HepG2 (cell line): Measurements from ENCODE around the gene TAGLN. TPM values are rescaled to one million over a fixed set of nuclear protein-coding genes. Genes with fewer than 3 reads are reported as not detected.

Experiments used
- AGO1 ChIP-seq: fragments of 200-400 bp; formaldehyde crosslinking; IDR thresholded peaks from 2 replicates; pipeline ENCODE4 v1.6.1; 2017; ENCODE audit warnings: mild to moderate bottlenecking, low read depth, low read length, moderate library complexity; ENCODE audit not compliant: poor library complexity, severe bottlenecking
- AHR ChIP-seq: IDR thresholded peaks from 2 replicates; pipeline ENCODE4 v1.6.1; 2018; ENCODE audit warnings: missing genetic modification reagents, missing compliant biosample characterization
- CENPT ChIP-seq: sonication (generic); formaldehyde crosslinking; IDR thresholded peaks from 2 replicates; pipeline ENCODE4 v1.8.0; 2022; ENCODE audit warnings: low read depth, mild to moderate bottlenecking, moderate library complexity, missing genetic modification reagents
- CHCHD3 ChIP-seq: sonication (generic); formaldehyde crosslinking; IDR thresholded peaks from 2 replicates; pipeline ENCODE4 v1.8.0; 2022; ENCODE audit warnings: mild to moderate bottlenecking, missing genetic modification reagents, moderate library complexity
- DR1 ChIP-seq: sonication (generic); formaldehyde crosslinking; IDR thresholded peaks from 2 replicates; pipeline ENCODE4 v1.8.0; 2021; ENCODE audit warnings: mild to moderate bottlenecking, missing genetic modification reagents, inconsistent platforms
- GATAD2A ChIP-seq: IDR thresholded peaks from 2 replicates; pipeline ENCODE4 v1.6.1; 2016
- HMGXB4 ChIP-seq, 2 experiments: sonication (generic) in 1 of 2; formaldehyde crosslinking in 1 of 2; IDR thresholded peaks; 2 replicates each; pipeline versions ENCODE4 v1.4.0 to v1.6.1; 2018 to 2020; ENCODE audit warnings: missing genetic modification reagents in 2 of 2, borderline replicate concordance in 1 of 2, low read depth in 1 of 2, mild to moderate bottlenecking in 1 of 2, missing biosample characterization in 1 of 2
- KDM2A ChIP-seq: sonication (generic); formaldehyde crosslinking; IDR thresholded peaks from 2 replicates; pipeline ENCODE4 v1.4.0; 2020; ENCODE audit warnings: low read depth, missing genetic modification reagents, borderline replicate concordance
- SIN3B ChIP-seq: fragments of 150-350 bp; IDR thresholded peaks from 2 replicates; pipeline ENCODE4 v1.6.1; 2014; ENCODE audit warnings: low read length
- SUZ12 ChIP-seq: fragments of 150-350 bp; IDR thresholded peaks from 2 replicates; pipeline ENCODE4 v1.6.1; 2014; ENCODE audit warnings: low read depth, low read length
- ZGPAT ChIP-seq: IDR thresholded peaks from 2 replicates; pipeline ENCODE4 v1.6.1; 2016; ENCODE audit warnings: mild to moderate bottlenecking
- ZMAT3 ChIP-seq: sonication (generic); formaldehyde crosslinking; conservative IDR thresholded peaks from 2 replicates; pipeline ENCODE4 v1.7.0; 2021; ENCODE audit warnings: missing genetic modification reagents
- ZNF136 ChIP-seq: sonication (generic); formaldehyde crosslinking; IDR thresholded peaks from 2 replicates; pipeline ENCODE4 v1.8.1; 2022; ENCODE audit warnings: low read depth, mild to moderate bottlenecking, moderate library complexity, missing genetic modification reagents
- ZNF263 ChIP-seq: sonication (generic); formaldehyde crosslinking; IDR thresholded peaks from 2 replicates; pipeline ENCODE4 v1.4.0; 2020; ENCODE audit warnings: missing genetic modification reagents
- ZNF331 ChIP-seq: sonication (generic); formaldehyde crosslinking; IDR thresholded peaks from 2 replicates; pipeline ENCODE4 v1.4.0; 2020; ENCODE audit warnings: missing genetic modification reagents
- ZNF616 ChIP-seq: sonication (generic); formaldehyde crosslinking; IDR thresholded peaks from 2 replicates; pipeline ENCODE4 v1.5.0; 2020; ENCODE audit warnings: low read depth, mild to moderate bottlenecking, missing genetic modification reagents
- ZNF674 ChIP-seq: sonication (generic); formaldehyde crosslinking; IDR thresholded peaks from 2 replicates; pipeline ENCODE4 v1.5.0; 2020; ENCODE audit warnings: low read depth, mild to moderate bottlenecking, missing genetic modification reagents
- ZNF878 ChIP-seq: sonication (generic); formaldehyde crosslinking; IDR thresholded peaks from 2 replicates; pipeline ENCODE4 v1.8.1; 2023; ENCODE audit warnings: mild to moderate bottlenecking, missing genetic modification reagents, moderate library complexity
- polyA plus RNA-seq, 8 experiments: library from polyadenylated mRNA; depleted of rRNA in 3 of 8; stranded (reverse) in 7 of 8; unstranded in 1 of 8; fragments of >200 nt; fragmentation: Illumina TruSeq in 4 of 8; extraction: Trizol in 4 of 8; gene quantifications; 2 replicates each; pipeline versions ENCODE4 v1.2.1 to v1.2.3, GENCODE V29; 2011 to 2016; ENCODE audit warnings: low read depth in 4 of 8, missing spikeins in 1 of 8, mixed read lengths in 1 of 8; ENCODE audit not compliant: insufficient read depth in 1 of 8
- total RNA-seq, 5 experiments: library from RNA; depleted of rRNA; stranded (reverse); fragments of >200 nt; fragmentation: Illumina TruSeq; extraction: Trizol; gene quantifications; 2 replicates each; pipeline ENCODE4 v1.2.3, GENCODE V29; 2016; ENCODE audit warnings: low read depth in 1 of 5
- TF ChIP-seq, protein P1 (sequence below): sonication (generic); formaldehyde crosslinking; IDR thresholded peaks from 2 replicates; pipeline ENCODE4 v1.8.0; 2022; ENCODE audit warnings: missing genetic modification reagents, mild to moderate bottlenecking, inconsistent platforms, borderline replicate concordance
- TF ChIP-seq, protein P2 (sequence below): sonication (generic); formaldehyde crosslinking; IDR thresholded peaks from 2 replicates; pipeline ENCODE4 v1.4.0; 2020; ENCODE audit warnings: missing genetic modification reagents
- TF ChIP-seq, protein P3 (sequence below): sonication (generic); formaldehyde crosslinking; IDR thresholded peaks from 2 replicates; pipeline ENCODE4 v1.5.0; 2020; ENCODE audit warnings: mild to moderate bottlenecking, missing genetic modification reagents

TAGLN gene
- total and polyA plus RNA-seq, 2 of the 13 experiments (the other 11 are each of a cell fraction or from before 2014, with no cell fraction given) = 12.6 to 75.4 TPM

GRCh38 chr11:117178210-117179034 lies 20.7 kb upstream of the TAGLN start, which contains the start of gene SIDT2 (continued):
- TF ChIP-seq HMGXB4 (CRISPR knock-in tag; IDR thresholded peaks at IDR 0.05; ENCODE audit: borderline replicate concordance in 1 of 2, low read depth in 1 of 2) (0 out of 4 replicates have a peak, but pooled peaks of 1 of the 2 experiments have one; percentile 25), AGO1 (no peak), ZMAT3 (CRISPR knock-in tag) (0 out of 2 replicates have a peak, but pooled peaks have one; percentile 31), ZGPAT (CRISPR knock-in tag) (peak; percentile 61; the same call in 1 of the 2 replicates), ZNF136 (CRISPR knock-in tag) (no peak), AHR (CRISPR knock-in tag) (no peak; the same call in 1 of the 2 replicates), CENPT (no peak), CHCHD3 (no peak), KDM2A (peak; percentile 73; the same call in 1 of the 2 replicates), GATAD2A (no peak), SUZ12 (no peak), ZNF331 (peak; percentile 41; the same call in 1 of the 2 replicates), ZNF878 (CRISPR knock-in tag) (no peak), ZNF616 (CRISPR knock-in tag) (no peak; the same call in 1 of the 2 replicates), ZNF674 (CRISPR knock-in tag) (no peak), SIN3B (0 out of 2 replicates have a peak, but pooled peaks have one; percentile 28), DR1 (CRISPR knock-in tag) (peak; percentile 24; the same call in 1 of the 2 replicates), ZNF263 (no peak)
- TF ChIP-seq, protein P1, sequence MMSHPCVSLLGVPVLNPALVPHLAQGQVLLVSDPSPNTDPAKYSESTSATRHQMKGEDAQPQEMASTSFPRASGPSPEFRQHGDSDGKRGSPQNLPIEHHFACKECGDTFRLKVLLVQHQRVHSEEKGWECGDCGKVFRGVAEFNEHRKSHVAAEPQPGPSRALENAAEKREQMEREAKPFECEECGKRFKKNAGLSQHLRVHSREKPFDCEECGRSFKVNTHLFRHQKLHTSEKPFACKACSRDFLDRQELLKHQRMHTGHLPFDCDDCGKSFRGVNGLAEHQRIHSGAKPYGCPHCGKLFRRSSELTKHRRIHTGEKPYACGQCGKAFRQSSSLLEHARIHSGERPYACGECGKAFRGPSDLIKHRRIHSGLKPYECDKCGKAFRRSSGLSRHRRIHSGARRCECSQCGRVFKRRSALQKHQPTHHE = 0 out of 2 replicates have a peak, but pooled peaks have one; percentile 39
- TF ChIP-seq, protein P2, sequence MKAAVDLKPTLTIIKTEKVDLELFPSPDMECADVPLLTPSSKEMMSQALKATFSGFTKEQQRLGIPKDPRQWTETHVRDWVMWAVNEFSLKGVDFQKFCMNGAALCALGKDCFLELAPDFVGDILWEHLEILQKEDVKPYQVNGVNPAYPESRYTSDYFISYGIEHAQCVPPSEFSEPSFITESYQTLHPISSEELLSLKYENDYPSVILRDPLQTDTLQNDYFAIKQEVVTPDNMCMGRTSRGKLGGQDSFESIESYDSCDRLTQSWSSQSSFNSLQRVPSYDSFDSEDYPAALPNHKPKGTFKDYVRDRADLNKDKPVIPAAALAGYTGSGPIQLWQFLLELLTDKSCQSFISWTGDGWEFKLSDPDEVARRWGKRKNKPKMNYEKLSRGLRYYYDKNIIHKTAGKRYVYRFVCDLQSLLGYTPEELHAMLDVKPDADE (CRISPR knock-in tag) = no peak; the same call in 1 of the 2 replicates
- TF ChIP-seq, protein P3, sequence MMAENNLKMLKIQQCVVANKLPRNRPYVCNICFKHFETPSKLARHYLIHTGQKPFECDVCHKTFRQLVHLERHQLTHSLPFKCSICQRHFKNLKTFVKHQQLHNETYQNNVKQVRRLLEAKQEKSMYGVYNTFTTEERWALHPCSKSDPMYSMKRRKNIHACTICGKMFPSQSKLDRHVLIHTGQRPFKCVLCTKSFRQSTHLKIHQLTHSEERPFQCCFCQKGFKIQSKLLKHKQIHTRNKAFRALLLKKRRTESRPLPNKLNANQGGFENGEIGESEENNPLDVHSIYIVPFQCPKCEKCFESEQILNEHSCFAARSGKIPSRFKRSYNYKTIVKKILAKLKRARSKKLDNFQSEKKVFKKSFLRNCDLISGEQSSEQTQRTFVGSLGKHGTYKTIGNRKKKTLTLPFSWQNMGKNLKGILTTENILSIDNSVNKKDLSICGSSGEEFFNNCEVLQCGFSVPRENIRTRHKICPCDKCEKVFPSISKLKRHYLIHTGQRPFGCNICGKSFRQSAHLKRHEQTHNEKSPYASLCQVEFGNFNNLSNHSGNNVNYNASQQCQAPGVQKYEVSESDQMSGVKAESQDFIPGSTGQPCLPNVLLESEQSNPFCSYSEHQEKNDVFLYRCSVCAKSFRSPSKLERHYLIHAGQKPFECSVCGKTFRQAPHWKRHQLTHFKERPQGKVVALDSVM (CRISPR knock-in tag) = no peak
